Breast epithelium (tissue), 3 donors: ENCODE results near the gene CDH18.

Experiments
- CTCF ChIP-seq, 3 donors: fragments of 450-650 bp; IDR thresholded peaks; one replicate each; pipeline ENCODE4 v1.5.1; 2016 to 2017; ENCODE audit warnings: antibody characterized with exemption in 3 of 3, mild to moderate bottlenecking in 3 of 3, moderate library complexity in 3 of 3
- POLR2A ChIP-seq: fragments of 450-650 bp; IDR thresholded peaks from one replicate; pipeline ENCODE4 v1.6.1; 2016; ENCODE audit warnings: antibody characterized with exemption, mild to moderate bottlenecking, moderate library complexity
- POLR2AphosphoS5 ChIP-seq, 3 donors: sonication (generic); formaldehyde crosslinking; IDR thresholded peaks; one replicate each; pipeline ENCODE4 v1.6.1; 2017; ENCODE audit warnings: antibody characterized with exemption in 3 of 3

- TF ChIP-seq CTCF (IDR thresholded peaks at IDR 0.05), result no peak
- TF ChIP-seq POLR2A, result no peak
- TF ChIP-seq POLR2AphosphoS5 (IDR thresholded peaks at IDR 0.05), result no peak
Measured at GRCh38 chr5:19615661-19616060, 372.3 kb downstream of the CDH18 start.
